ENCODE measurements around the gene RAB11FIP3.
"Not testable (repeated sequence)": the region's sequence is repeated elsewhere in the genome, so short reads cannot be mapped to it uniquely, and the experiment has no call there.

RAB11FIP3 gene

GRCh38 chr16:411576-412265, 13.7 kb upstream of the RAB11FIP3 start:
- TF ChIP-seq CTCF (IDR thresholded peaks at IDR 0.05) = no peak
- H3K4me1 ChIP-seq (ENCODE audit: control insufficient read depth in 1 of 2, insufficient read depth in 1 of 2, low read depth in 1 of 2, low read length in 1 of 2) = no peaks in the 10 kb centered on the region
- no peak overlapping the region for H3K4me3 ChIP-seq (ENCODE audit: low read depth in 1 of 2, low read length in 1 of 2)
- H3K27me3 ChIP-seq = no peaks in the 10 kb centered on the region
- no peaks in the 10 kb centered on the region for H3K9me3 ChIP-seq
- H3K27ac ChIP-seq = no peak overlapping the region
- H3K36me3 ChIP-seq = no peaks in the 10 kb centered on the region

- Histone ChIP-seq H3K4me1 (ENCODE audit: control insufficient read depth in 1 of 2, insufficient read depth in 1 of 2, low read depth in 1 of 2, low read length in 1 of 2) (no peaks in the 10 kb centered on the region), H3K27me3 (no peaks in the 10 kb centered on the region), H3K9me3 (no peaks in the 10 kb centered on the region), H3K4me3 (ENCODE audit: low read depth in 1 of 2, low read length in 1 of 2) (no peak overlapping the region), H3K36me3 (no peaks in the 10 kb centered on the region), H3K27ac (no peak overlapping the region)
- no peak for TF ChIP-seq CTCF (IDR thresholded peaks at IDR 0.05)
Measured at GRCh38 chr16:414395-415169, 10.9 kb upstream of the RAB11FIP3 start.

GRCh38 chr16:415170-415498, 10.3 kb upstream of the RAB11FIP3 start:
- H3K9me3 ChIP-seq; H3K27me3 ChIP-seq; H3K27ac ChIP-seq; H3K4me1 ChIP-seq (ENCODE audit: control insufficient read depth in 1 of 2, insufficient read depth in 1 of 2, low read depth in 1 of 2, low read length in 1 of 2); H3K4me3 ChIP-seq (ENCODE audit: low read depth in 1 of 2, low read length in 1 of 2); H3K36me3 ChIP-seq: not testable (repeated sequence)

- H3K27ac ChIP-seq; H3K9me3 ChIP-seq; H3K4me3 ChIP-seq (ENCODE audit: low read depth in 1 of 2, low read length in 1 of 2); H3K36me3 ChIP-seq: not testable (repeated sequence)
- peaks cover 19 to 24% of the 10 kb centered on the region in 2 experiments for H3K4me1 ChIP-seq (ENCODE audit: control insufficient read depth in 1 of 2, insufficient read depth in 1 of 2, low read depth in 1 of 2, low read length in 1 of 2)
- peaks cover 28% of the 10 kb centered on the region for H3K27me3 ChIP-seq
Measured at GRCh38 chr16:422179-422578, 3.3 kb upstream of the RAB11FIP3 start.

GRCh38 chr16:424033-424622, 1.3 kb upstream of the RAB11FIP3 start:
- Histone ChIP-seq H3K9me3 (no peaks in the 10 kb centered on the region), H3K27me3 (peaks cover 47% of the 10 kb centered on the region), H3K4me1 (ENCODE audit: control insufficient read depth in 1 of 2, insufficient read depth in 1 of 2, low read depth in 1 of 2, low read length in 1 of 2) (peaks cover 19 to 26% of the 10 kb centered on the region in 2 experiments), H3K4me3 (ENCODE audit: low read depth in 1 of 2, low read length in 1 of 2) (no peak overlapping the region), H3K27ac (no peak overlapping the region), H3K36me3 (no peaks in the 10 kb centered on the region)
- no peak for TF ChIP-seq CTCF (IDR thresholded peaks at IDR 0.05)

- Histone ChIP-seq H3K4me3 (ENCODE audit: low read depth in 1 of 2, low read length in 1 of 2) (peak overlapping the region; percentile 87 to 97), H3K27ac (no peak overlapping the region), H3K9me3 (no peaks in the 10 kb centered on the region), H3K36me3 (no peaks in the 10 kb centered on the region), H3K4me1 (ENCODE audit: control insufficient read depth in 1 of 2, insufficient read depth in 1 of 2, low read depth in 1 of 2, low read length in 1 of 2) (peaks cover 19 to 26% of the 10 kb centered on the region in 2 experiments), H3K27me3 (peaks cover 47% of the 10 kb centered on the region)
- TF ChIP-seq CTCF (IDR thresholded peaks at IDR 0.05) = no peak
Measured at GRCh38 chr16:424623-425081, 797 bp upstream of the RAB11FIP3 start.
